Parathyroid adenoma (tissue), 2 donors: Measurements from ENCODE around the gene FAR2.

Experiments
- H2AFZ ChIP-seq: fragments of 300-600 bp; sonication (generic); one replicate; pipeline ENCODE4 v1.7.0; 2017; ENCODE audit warnings: antibody characterized with exemption, mild to moderate bottlenecking
- H3K27ac ChIP-seq: fragments of 300-600 bp; sonication (generic); one replicate; pipeline ENCODE4 v1.7.0; 2017
- H3K27me3 ChIP-seq: fragments of 300-600 bp; sonication (generic); one replicate; pipeline ENCODE4 v1.7.0; 2017; ENCODE audit warnings: low read length; ENCODE audit not compliant: control insufficient read depth, insufficient read depth
- H3K36me3 ChIP-seq: fragments of 300-600 bp; sonication (generic); one replicate; pipeline ENCODE4 v1.7.0; 2017; ENCODE audit warnings: low read length; ENCODE audit not compliant: control insufficient read depth, insufficient read depth
- H3K4me1 ChIP-seq: fragments of 300-600 bp; sonication (generic); one replicate; pipeline ENCODE4 v1.7.0; 2017; ENCODE audit warnings: control low read depth
- H3K4me2 ChIP-seq: fragments of 300-600 bp; sonication (generic); one replicate; pipeline ENCODE4 v1.7.0; 2017; ENCODE audit warnings: low read length
- H3K4me3 ChIP-seq: fragments of 300-600 bp; sonication (generic); one replicate; pipeline ENCODE4 v1.7.0; 2017; ENCODE audit warnings: low read depth, low read length
- H3K79me2 ChIP-seq: fragments of 300-600 bp; sonication (generic); one replicate; pipeline ENCODE4 v1.7.0; 2017; ENCODE audit warnings: control low read depth
- H3K9ac ChIP-seq: fragments of 300-600 bp; sonication (generic); one replicate; pipeline ENCODE4 v1.7.0; 2017; ENCODE audit warnings: mild to moderate bottlenecking
- H3K9me3 ChIP-seq: fragments of 300-600 bp; sonication (generic); one replicate; pipeline ENCODE4 v1.7.0; 2017; ENCODE audit warnings: low read length; ENCODE audit not compliant: control insufficient read depth
- CTCF ChIP-seq: fragments of 300-600 bp; sonication (generic); IDR thresholded peaks from one replicate; pipeline ENCODE4 v1.7.0; 2017; ENCODE audit warnings: antibody characterized with exemption, mild to moderate bottlenecking
- donor health status: primary hyperparathyroidism.

FAR2 gene

DNA sequence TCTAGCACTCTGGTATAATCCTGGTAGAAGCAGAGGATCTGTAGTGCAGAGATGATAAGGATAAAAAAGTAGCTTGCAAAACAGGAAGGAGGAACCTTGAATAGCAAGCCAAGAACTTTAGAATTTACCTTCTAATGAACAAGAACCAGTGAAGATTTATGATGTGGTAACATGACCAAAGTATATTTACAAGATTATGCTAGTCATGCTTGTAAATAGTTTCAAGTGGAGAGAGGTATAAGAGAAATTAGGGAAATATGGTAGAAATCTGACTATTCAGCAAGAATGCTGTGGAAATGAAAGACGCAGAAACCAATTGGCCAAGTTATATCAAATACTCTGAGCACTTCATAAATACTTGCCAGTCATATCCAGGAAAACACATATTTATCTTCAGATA lies 184.1 kb downstream of the FAR2 start:
- no peak overlapping the region for H2AFZ ChIP-seq
- no peaks in the 10 kb centered on the region for H3K4me1 ChIP-seq
- no peaks in the 10 kb centered on the region for H3K9me3 ChIP-seq
- no peak overlapping the region for H3K4me3 ChIP-seq
- no peak overlapping the region for H3K9ac ChIP-seq
- no peaks in the 10 kb centered on the region for H3K79me2 ChIP-seq
- no peak for TF ChIP-seq CTCF
- no peaks in the 10 kb centered on the region for H3K27me3 ChIP-seq
- H3K36me3 ChIP-seq = no peaks in the 10 kb centered on the region
- no peak overlapping the region for H3K27ac ChIP-seq
- H3K4me2 ChIP-seq = no peak overlapping the region

DNA sequence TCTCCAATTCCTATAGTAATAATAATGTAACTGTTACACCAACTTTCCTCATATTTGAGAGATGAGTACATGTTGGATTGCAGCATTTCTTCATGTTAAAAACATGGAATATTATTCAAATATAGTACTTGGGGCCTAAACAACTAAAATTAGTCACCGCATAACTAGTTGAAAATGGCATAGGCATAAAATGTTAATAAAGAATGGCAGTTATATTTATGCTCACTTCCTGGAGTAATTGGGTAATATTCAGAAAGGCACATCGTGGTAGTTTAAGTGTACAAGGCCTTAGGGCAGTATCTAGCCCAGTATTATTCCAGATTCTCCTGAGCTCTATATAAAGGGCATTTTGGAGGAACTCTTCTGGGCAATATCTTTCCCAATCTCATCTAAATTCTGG lies 185.9 kb downstream of the FAR2 start:
- Histone ChIP-seq H2AFZ (no peak overlapping the region), H3K9ac (no peak overlapping the region), H3K27me3 (no peaks in the 10 kb centered on the region), H3K79me2 (no peaks in the 10 kb centered on the region), H3K9me3 (no peaks in the 10 kb centered on the region), H3K4me2 (no peak overlapping the region), H3K4me1 (no peaks in the 10 kb centered on the region), H3K4me3 (no peak overlapping the region), H3K27ac (no peak overlapping the region), H3K36me3 (no peaks in the 10 kb centered on the region)
- no peak for TF ChIP-seq CTCF

- H3K36me3 ChIP-seq = no peaks in the 10 kb centered on the region
- H3K27ac ChIP-seq = no peak overlapping the region
Measured at GRCh38 chr12:29337325-29337724, 188.2 kb downstream of the FAR2 start.

GRCh38 chr12:29343022-29343799 lies 194.1 kb downstream of the FAR2 start:
- TF ChIP-seq CTCF = no peak
- H3K9me3 ChIP-seq = no peaks in the 10 kb centered on the region

More at GRCh38 chr12:29337325-29337724, 188.2 kb downstream of the FAR2 start:
- H3K4me3 ChIP-seq = no peak overlapping the region
- no peak overlapping the region for H3K9ac ChIP-seq
- H3K79me2 ChIP-seq = no peaks in the 10 kb centered on the region
- no peaks in the 10 kb centered on the region for H3K9me3 ChIP-seq
- no peaks in the 10 kb centered on the region for H3K4me1 ChIP-seq
- no peak overlapping the region for H3K4me2 ChIP-seq
- no peak for TF ChIP-seq CTCF
- no peak overlapping the region for H2AFZ ChIP-seq
- H3K27me3 ChIP-seq = no peaks in the 10 kb centered on the region

More at GRCh38 chr12:29343022-29343799, 194.1 kb downstream of the FAR2 start:
- Histone ChIP-seq H3K27ac (no peak overlapping the region), H3K4me2 (no peak overlapping the region), H3K27me3 (no peaks in the 10 kb centered on the region), H3K4me1 (no peaks in the 10 kb centered on the region), H3K9ac (no peak overlapping the region), H2AFZ (no peak overlapping the region), H3K36me3 (no peaks in the 10 kb centered on the region), H3K79me2 (no peaks in the 10 kb centered on the region), H3K4me3 (no peak overlapping the region)
